Measurements from ENCODE around the gene PTMS.

PTMS gene

GRCh38 chr12:6752167-6752920 lies 13.8 kb upstream of the PTMS start:
- DNase-seq (ENCODE audit: low read depth in 2 of 2): no peak

- peak; percentile 95 for DNase-seq (ENCODE audit: low read depth in 2 of 2)
These were observed 13.0 kb upstream of the PTMS start, which contains the start of gene MLF2 for GRCh38 chr12:6752921-6753771. MLF2 (minus strand) TSS chr12:6753141; CDS start chr12:6752334, 807 bp downstream.

- DNase-seq (ENCODE audit: low read depth in 2 of 2): no peak
These were observed 12.3 kb upstream of the PTMS start for GRCh38 chr12:6753772-6754356.

- no peak for DNase-seq (ENCODE audit: low read depth in 2 of 2)
These were observed 11.8 kb upstream of the PTMS start for GRCh38 chr12:6754411-6754810.

- no peak for DNase-seq (ENCODE audit: low read depth in 2 of 2)
These were observed 9.0 kb upstream of the PTMS start for GRCh38 chr12:6757028-6757690.

- DNase-seq (ENCODE audit: low read depth in 2 of 2): no peak
These were observed 7.6 kb upstream of the PTMS start for GRCh38 chr12:6758506-6759095.

GRCh38 chr12:6759741-6760140 lies 6.4 kb upstream of the PTMS start:
- no peak for DNase-seq (ENCODE audit: low read depth in 2 of 2)

- DNase-seq (ENCODE audit: low read depth in 2 of 2): no peak
These were observed 2.8 kb upstream of the PTMS start for GRCh38 chr12:6763380-6763779.

- DNase-seq (ENCODE audit: low read depth in 2 of 2): no peak
These were observed 1.9 kb upstream of the PTMS start for GRCh38 chr12:6764011-6764828.

GRCh38 chr12:6765048-6765633 lies 1.0 kb upstream of the PTMS start:
- no peak for DNase-seq (ENCODE audit: low read depth in 2 of 2)

- DNase-seq (ENCODE audit: low read depth in 2 of 2): no peak
These were observed 637 bp downstream of the PTMS start for GRCh38 chr12:6766651-6767349.

- no peak for DNase-seq (ENCODE audit: low read depth in 2 of 2)
These were observed 1.5 kb downstream of the PTMS start for GRCh38 chr12:6767353-6768319.

GRCh38 chr12:6768437-6768914 lies 2.3 kb downstream of the PTMS start:
- no peak for DNase-seq (ENCODE audit: low read depth in 2 of 2)

- DNase-seq (ENCODE audit: low read depth in 2 of 2): no peak
These were observed 2.8 kb downstream of the PTMS start for GRCh38 chr12:6768990-6769389.

GRCh38 chr12:6769666-6770065 lies 3.5 kb downstream of the PTMS start:
- no peak for DNase-seq (ENCODE audit: low read depth in 2 of 2)

- DNase-seq (ENCODE audit: low read depth in 2 of 2): no peak
These were observed 3.9 kb downstream of the PTMS start for GRCh38 chr12:6770094-6770493.

- DNase-seq (ENCODE audit: low read depth in 2 of 2): no peak
These were observed 4.4 kb downstream of the PTMS start for GRCh38 chr12:6770600-6770999.

- DNase-seq (ENCODE audit: low read depth in 2 of 2): no peak
These were observed 4.9 kb downstream of the PTMS start for GRCh38 chr12:6771091-6771495.
